G401.6 (cell line): ENCODE data around the gene FAM124A.

Experiments used
- FAIRE-seq: peaks from 2 replicates; lab custom pipeline; 2012; peaks lifted over from hg19 to GRCh38; lab: Jason Lieb, UNC

FAM124A gene

GRCh38 chr13:51243227-51243626 is 21.0 kb downstream of the FAM124A start:
- no peak for FAIRE-seq

GRCh38 chr13:51243832-51244231 is 21.6 kb downstream of the FAM124A start:
- no peak for FAIRE-seq

- no peak for FAIRE-seq
Measured at GRCh38 chr13:51244637-51245405, 22.6 kb downstream of the FAM124A start.

DNA sequence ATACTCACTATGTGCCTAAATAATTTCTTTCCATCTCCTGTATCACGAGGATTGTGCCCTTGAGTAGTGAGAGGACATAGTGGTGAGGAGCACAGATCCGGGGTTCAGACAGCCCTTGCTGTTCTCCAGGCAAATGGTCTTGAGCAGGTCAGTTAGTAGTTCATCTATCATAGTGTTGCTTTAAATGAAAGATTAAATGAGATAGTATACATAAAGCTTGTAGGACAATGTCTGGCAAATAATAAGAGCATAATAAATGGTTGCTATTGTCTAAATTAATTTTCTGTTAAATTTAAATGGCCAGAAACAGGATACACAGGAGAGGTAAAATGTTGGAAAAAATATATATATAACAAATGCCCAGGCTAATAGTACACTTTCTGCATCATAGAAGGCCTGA is 23.4 kb downstream of the FAM124A start:
- no peak for FAIRE-seq

DNA sequence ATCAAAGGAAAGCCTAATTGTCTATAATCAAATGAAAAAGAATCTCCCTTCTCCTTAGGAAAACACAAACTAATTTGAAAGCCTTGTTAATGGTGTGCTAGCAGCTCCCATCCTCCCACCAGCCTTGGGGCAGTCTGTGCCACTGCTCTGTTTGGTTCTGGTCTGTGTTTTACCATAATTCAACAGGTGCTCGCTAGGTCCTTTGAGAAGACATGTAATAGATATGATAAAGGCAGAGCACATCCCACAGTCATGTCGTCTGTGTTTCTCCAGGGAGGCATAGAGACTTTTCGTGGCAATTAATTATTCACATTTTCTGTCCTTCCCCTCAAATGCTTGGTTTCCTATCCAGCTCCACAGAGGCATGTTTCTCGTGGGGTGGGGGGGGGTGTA is 23.8 kb downstream of the FAM124A start:
- no peak for FAIRE-seq

GRCh38 chr13:51246418-51247277 is 24.4 kb downstream of the FAM124A start:
- no peak for FAIRE-seq

GRCh38 chr13:51249255-51249654 is 27.1 kb downstream of the FAM124A start:
- no peak for FAIRE-seq

DNA sequence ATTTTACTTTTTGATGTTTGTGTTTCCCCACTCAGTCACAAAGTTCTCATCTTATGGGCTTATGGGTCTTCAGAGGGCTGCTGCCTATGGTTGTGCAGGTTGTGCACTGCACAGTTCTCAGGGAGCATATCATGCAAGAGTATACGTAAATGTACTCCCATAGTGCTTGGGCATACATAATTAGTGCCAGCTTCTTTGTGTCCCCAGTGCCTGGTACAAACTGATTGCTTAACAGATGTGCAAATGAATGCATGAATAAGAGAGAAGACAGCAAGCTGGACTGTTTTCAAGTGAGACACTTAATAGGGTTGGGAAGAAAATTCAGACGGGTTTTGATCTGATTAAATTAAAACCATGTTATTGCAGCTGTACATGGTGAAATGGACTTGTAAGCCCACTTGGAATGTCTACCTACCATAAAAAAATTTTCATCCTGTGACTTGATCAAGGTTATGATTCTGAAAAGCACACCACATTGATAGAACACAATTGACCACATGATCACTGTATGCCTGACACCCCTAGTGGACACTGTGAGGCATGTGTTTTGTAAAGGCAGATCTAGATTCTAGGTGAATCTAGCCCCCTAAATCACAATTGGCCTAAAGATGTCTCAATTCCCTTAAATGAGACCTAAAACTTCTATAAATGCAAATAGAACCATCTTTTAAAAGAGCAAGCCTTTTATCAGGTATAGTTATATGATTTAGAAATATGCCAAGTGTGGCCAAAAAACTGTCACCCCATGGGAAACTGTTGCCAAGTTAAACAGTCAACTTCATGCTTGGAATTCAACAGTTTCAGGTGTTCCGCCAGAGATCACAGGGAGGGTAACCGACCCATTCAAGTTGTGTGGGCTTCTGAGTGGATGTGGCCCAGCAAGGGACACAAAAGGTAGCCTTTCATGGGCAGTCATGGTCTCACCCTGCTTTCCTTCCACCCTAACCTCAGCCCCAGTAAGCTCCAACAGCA is 27.9 kb downstream of the FAM124A start:
- no peak for FAIRE-seq

GRCh38 chr13:51251480-51251879 is 29.3 kb downstream of the FAM124A start:
- FAIRE-seq: no peak

DNA sequence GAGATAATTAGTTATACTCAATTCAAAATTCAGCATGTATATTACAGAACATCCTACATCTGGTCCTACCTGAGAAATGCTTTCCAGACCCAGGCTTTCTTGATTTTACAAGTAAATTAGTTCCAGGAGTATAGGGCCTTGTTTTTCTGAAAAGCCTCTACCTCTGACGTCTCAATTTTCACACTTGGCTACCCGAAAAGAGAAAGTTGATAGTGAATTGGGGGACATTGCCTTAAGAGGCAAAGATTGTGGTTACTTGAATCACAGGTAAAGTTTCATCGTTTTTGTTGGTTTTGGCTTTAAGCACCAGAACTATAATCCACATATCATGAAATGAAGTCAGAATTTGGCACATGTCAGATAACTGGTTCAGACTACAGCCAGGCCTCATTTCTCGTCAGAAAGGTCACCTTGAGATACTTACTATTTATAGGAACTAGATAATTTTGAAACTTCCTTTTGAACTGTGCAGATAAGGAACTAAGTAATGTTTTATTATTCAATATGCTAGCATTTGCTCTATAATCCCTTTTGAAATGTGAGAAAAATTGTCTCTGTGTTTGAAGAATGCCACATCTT is 30.8 kb downstream of the FAM124A start:
- FAIRE-seq: no peak

DNA sequence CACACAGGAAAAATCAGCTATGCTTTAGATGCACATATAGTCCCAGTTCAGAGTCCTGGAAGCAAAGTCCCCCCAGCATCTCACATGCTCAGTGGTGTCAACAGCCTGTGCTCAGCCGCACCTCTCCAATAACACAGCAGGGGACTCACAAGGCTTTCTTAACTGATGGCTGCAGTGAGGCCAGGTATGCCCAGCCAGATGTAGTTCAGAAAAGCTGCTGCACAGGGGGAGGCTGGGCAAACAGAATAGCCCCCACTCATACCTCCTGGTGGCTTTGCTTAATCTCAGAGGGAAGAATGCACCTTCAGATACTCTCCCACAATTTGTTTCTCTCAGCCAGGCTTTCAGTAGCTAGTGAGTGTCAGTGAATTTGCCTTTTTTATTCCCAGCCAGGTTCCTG is 33.4 kb downstream of the FAM124A start:
- FAIRE-seq: no peak

GRCh38 chr13:51257187-51257586 is 35.0 kb downstream of the FAM124A start:
- FAIRE-seq: no peak

GRCh38 chr13:51258612-51259548 is 36.7 kb downstream of the FAM124A start:
- FAIRE-seq: no peak

DNA sequence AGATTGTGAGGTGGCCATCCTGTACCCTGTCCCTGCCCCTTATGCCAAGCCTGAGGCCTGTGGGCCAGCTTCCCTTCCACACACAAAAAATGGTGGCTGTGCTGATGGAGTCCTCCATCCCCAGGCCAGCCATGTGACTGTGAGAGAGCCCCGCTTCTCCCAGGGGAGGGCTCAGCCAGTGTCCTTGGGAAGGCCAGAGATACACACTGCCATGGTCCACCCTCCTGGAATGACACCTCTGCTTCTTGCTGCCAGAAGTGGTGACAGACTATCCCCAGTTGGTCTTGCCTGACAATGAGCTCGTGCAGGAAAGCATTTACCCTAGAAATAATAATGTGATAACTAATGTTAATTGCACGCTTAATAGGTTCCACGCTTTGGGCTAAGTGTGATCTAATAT is 38.0 kb downstream of the FAM124A start:
- no peak for FAIRE-seq

GRCh38 chr13:51261610-51262249 is 39.5 kb downstream of the FAM124A start:
- FAIRE-seq: no peak

DNA sequence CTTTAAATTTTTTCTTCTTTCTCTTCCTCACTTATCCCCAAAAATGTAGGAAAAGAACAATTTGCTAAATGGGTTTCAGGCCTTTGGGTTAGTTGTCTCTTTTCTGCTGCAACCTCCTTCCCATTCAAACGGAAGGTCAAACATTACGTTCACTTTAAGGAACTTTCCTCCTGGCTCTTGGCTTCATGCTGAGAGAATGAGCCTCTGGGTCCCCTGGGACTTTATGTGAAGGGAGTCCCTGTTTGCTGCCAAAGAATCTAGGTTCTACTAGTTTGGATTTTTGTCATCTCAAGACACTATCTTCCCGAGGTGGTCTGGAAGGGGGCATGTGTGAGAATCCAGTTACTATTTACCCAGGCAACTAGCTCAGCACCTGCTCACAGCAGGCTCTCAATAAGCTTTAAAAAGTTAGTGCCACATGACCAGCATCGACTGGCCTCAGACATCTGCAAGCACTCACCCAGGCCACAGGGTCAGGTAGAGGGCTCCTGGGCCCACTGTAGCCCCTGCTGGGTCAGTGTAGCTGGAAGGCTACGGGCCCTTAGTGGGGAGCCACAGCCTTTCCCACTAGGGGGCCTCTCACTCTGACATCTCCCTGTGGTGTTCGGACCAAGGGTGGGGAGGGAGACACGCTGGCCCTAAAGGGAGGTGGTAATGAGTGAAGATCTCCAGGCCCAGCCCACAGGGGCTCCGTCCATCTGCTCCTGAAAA is 40.5 kb downstream of the FAM124A start:
- FAIRE-seq: no peak

- FAIRE-seq: no peak
Measured at GRCh38 chr13:51266642-51267041, 44.4 kb downstream of the FAM124A start.

DNA sequence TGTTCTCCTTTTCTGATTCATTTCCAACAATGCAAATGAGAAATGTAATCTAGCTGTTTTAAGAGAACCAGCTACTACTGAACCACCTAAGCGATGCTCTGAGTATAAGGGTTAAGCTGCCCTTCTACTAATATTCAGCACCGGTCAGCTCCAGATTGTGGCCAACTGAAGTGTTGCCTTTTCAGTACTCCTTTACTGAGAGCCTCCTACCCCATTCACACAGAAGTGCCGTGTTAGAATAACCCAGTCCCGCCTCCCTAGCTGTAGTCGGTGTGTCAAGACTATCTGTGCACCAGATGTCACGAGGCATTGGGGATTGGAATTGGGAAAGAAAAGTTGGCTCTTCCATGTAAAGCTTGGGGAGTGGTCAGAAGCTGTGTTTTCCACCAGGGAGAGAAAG is 45.4 kb downstream of the FAM124A start:
- no peak for FAIRE-seq

GRCh38 chr13:51269039-51269438 is 46.8 kb downstream of the FAM124A start:
- no peak for FAIRE-seq
